Medulla oblongata (tissue), 1 donor: ENCODE measurements around the gene ABL2.

ENCODE experiments used
- DNase-seq: peaks from one replicate; pipeline ENCODE4 v3.0.0-alpha.2; 2015; ENCODE audit errors: extremely low spot score

Gene ABL2

DNA sequence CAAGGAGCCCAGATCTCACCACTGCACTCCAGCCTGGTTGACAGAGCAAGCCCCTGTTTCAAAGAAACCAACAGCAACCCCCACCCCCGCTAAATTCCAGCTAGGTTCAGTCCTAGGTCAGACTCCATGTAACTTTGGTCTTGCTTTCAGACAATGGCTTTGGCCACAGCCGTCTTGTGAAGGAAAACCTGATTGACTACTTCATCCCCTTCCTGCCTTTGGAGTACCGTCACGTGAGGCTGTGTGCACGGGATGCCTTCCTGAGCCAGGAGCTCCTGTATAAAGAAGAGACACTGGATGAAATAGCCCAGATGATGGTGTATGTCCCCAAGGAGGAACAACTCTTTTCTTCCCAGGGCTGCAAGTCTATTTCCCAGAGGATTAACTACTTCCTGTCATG lies 134.7 kb downstream of the ABL2 start:
- no peak for DNase-seq

DNA sequence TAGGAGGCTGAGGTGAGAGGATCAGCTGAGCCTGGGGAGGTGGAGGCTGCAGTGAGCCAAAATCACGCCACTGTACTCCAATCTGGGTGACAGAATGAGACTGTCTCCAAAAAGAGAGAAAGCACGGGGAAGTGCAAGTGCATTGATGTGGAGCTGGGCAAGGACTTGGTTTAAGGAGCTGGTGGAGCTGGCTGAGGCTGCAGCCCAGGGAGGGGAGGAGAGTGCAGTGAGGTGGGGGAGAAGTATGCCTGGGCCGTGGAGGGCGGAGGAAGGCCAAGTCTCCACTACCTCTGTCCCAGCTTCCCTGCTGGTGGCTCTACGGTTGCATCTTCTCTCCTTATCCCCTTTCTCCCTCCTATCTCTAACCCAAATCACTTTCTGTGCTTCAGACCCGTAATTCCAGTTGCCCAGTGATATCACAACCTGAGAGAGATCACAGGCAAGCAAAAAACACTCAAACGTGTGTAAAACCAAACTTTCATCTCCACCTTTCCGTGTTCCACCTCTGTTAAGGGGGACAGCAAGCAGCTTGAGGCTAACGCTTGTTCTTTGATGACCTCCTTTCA lies 136.5 kb downstream of the ABL2 start:
- DNase-seq, result no peak

DNA sequence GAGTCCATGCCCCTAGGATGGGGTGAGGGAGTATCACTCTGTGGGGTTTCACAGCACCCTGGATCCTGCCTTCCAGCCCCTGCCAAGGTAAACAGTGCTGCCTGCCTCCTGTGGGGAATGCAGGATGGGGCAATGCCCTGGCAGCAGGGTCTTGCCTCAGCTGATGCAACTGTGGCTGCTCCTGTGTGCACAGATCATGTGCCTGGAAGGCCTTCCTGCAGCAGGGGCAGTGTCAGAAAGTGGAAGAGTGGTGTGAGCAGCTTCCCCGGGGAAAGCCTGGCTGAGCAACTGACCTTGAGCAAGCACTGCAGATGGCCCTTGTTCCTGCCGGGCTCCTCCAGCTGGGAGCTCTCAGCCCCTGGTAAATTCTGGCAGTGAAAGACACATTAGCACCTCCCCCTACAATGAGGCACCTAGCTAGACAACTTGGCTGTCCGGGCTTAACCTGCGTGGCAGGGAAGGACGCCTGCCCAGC lies 137.7 kb downstream of the ABL2 start:
- DNase-seq, result no peak

DNA sequence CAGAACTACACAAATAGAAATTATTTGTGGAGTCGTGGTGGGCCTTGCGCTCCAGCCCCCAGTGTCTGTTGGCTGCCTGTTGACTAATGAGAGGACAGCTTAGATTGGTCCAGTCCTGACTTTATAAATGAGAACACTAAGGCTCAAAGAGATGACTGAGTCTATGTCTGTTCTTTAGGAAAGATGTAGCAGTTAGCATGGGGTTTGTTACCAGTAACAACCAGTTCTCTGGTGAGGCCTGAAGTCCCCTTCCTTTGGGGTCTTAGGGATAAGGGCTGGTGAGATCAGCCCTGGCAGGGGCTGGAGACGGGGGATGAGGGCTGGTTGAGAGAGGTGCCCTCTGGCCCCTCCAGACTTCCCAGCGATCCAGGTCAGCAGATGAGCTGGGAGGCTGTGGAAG lies 138.6 kb downstream of the ABL2 start:
- DNase-seq, result no peak

DNA sequence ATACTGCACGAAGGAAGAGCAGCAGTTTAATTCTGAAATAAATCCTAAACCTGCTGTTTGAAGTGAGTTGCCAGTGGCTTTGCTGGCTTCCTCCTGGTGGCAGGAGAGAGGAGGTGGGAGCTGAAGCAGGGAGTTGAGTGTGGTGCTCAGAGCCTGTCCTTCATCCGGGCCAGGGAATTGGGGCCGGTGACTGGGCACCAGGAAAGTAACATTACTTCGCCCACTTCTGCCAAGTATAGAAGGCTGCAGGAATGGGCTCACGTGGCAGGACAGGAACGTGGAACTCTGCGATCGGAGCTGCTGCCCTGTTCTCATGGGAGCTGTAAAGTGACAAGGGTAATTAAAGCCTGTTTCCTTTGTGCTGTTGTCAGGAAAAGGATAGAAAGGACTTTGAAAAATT lies 139.0 kb downstream of the ABL2 start:
- no peak for DNase-seq

DNA sequence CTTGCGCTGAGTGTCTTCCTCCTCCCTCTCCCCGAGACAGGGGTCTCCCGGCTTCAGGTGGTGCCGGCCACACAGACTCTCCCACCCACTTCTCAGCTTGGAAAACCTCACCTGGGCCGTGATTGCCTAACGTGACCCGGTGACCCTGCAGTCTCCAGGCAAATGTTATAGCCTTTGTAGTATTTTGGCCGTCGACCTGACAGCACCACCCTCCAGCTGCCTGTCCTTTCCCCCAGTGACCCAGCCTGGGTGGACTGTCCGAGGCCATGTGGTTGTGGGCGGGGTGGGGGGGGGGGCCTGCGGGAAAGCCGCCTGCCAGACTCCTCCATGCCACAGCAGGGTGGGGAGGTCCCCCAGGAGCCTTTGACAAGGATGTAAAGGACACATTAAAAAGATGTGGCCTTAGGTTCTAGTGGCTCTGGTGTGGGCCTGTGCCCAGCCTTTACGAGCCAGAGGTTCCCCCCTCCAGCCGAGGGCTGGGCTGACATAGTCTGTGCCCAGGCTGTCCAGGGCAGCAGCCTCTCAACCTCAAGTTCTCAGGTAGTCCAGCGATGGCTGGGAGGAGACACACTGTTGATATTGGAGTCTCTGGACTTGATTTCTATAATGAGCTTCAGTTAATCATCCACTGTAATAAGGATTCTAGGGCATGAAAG lies 139.5 kb downstream of the ABL2 start:
- no peak for DNase-seq

DNA sequence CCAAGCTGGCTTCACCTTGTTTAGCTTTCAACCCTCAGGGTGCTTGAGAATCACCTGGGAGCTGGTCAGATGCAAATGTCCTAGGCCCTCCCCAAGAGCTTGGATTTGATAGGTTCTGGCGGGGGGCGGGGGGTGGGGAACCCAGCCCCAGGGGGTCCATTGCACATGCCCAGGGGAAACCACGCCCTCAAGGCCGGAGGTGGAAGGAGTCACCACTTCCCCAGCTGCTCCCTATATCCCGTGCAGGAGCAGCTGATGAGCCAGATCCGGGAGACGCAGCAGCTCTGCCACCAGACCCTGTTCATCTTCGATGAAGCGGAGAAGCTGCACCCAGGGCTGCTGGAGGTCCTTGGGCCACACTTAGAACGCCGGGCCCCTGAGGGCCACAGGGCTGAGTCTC lies 141.8 kb downstream of the ABL2 start:
- DNase-seq, result no peak

DNA sequence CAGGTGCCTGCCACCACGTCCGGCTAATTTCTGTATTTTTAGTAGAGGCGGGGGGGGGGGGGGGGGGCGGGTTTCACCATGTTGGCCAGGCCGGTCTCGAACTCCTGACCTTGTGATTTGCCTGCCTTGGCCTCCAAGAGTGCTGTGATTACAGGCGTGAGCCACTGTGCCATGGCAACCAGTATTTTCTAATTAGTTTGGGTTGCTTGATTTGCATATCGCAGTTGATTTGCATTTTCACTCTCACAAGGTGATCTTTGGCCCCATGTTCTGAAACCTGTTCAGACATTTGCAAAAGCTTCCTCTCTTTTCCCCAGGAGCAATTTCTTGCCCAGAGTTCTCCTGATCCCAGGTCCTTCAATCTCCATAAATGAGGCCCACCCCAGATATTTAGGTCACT lies 145.9 kb downstream of the ABL2 start:
- DNase-seq, result no peak

DNA sequence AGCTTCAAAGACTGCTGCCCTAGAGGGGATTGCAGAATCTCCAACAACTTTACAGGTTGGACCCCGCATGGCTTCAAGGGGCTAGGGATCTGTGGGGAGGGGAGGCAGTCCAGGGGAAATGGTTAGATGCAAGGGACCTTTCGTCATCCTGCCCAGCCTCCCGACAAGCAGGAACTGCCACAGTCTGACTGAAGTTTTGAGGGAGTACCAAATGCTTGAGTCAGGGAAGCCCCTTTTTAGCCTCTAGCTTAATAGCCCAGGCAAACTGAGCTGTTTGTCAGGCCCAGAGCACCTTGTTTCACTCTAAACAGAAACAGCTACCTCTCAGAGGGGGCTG lies 146.5 kb downstream of the ABL2 start:
- no peak for DNase-seq

DNA sequence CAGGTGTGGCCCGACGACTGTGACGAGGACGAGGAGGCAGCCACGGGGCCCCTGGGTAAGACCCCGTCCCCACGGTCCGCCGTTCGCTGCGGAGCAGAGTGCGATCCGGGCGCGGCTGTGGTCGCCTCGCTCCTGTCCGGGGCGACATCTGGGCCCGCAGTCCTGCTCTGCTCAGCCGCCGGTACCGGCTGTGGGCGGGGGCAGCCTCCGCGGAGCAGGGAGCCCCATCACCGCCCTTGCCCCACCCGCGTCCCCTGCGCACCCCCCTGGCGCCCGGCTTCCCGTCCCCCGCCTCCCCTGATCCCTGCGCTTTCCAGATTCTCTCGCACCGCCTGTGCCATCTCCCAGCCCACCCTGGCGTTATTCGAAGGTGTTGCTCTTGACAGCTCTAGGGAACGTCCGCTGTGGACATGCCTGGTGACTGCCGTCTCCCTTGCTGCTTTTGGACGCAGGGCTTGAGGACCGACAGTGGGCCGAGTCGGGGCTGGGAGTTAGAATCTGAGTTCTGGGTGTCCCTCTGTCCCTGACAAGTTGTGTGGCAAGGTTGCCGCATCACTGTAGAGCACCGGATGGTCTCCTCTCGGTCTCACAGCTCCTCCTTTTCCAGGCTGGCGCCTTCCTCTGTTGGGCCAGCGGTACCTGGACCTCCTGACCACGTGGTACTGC lies 147.0 kb downstream of the ABL2 start:
- DNase-seq, result peak; percentile 44

DNA sequence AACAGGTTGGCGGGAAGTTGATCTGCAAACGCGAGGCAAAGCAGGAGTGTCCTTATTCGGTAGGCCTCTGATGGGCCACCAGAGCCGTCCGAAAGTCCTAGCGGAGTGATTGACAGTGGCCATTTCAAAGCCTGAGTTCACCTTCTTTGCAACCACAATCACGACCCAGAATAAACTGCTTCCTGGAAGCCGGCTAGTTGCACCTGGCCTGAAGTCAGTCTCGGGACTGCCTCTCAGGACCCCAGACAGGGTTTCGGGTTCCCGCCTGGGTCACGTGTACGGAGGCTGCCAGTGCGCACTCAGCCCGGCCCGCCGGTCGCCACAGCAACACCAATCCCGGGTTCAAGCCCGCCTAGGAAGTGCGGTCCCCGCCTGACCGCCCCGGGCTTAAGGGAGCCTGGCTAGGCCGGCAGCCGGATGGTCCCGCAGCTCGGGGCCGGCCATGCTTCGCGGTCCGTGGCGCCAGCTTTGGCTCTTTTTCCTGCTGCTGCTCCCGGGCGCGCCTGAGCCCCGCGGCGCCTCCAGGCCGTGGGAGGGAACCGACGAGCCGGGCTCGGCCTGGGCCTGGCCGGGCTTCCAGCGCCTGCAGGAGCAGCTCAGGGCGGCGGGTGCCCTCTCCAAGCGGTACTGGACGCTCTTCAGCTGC lies 147.7 kb downstream of the ABL2 start, which contains the start of gene TOR3A:
Gene TOR3A (plus strand): TSS at position 384 of the 646 bp plus-strand sequence. CDS start 59 bp downstream, at position 443.
- DNase-seq, result peak; percentile 93

DNA sequence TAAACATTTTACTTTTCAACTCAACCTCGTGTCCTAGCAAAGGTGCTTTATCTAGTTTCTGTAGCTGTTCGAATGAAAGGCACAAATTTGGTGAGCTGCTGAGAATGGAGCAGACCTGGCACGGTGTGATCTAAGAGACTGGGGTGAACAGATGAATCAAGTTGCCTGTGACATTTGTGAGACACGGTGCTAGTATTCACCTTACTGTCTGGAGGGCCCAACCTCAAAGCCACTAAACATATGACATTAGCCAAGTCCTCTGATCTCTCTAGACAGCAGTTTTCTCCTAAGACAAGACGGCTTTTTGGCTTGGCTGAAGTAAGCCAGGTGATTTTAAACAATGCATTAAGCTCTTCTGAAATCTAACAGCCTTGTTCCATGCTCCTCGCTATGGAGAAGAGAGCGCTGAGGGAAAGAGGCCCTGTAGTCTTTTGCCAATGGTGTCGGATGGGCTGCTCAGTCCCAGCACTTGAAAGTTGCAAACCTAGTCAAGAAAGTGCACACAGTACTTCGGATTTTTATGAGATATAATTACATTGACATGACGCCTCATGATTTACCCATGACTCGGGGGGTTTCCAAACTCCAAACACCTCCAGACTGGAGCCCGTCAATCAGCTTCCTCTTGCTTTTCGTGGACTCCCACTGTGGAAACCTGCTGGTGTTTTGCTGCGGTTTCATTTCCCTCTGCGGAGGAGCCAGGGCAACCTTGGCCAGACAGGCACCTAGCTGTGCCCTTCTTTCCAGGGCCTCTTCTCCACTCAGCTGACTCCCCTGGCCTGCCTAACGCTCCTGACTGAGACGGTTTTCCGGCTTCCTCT lies 148.4 kb downstream of the ABL2 start:
- no peak for DNase-seq

DNA sequence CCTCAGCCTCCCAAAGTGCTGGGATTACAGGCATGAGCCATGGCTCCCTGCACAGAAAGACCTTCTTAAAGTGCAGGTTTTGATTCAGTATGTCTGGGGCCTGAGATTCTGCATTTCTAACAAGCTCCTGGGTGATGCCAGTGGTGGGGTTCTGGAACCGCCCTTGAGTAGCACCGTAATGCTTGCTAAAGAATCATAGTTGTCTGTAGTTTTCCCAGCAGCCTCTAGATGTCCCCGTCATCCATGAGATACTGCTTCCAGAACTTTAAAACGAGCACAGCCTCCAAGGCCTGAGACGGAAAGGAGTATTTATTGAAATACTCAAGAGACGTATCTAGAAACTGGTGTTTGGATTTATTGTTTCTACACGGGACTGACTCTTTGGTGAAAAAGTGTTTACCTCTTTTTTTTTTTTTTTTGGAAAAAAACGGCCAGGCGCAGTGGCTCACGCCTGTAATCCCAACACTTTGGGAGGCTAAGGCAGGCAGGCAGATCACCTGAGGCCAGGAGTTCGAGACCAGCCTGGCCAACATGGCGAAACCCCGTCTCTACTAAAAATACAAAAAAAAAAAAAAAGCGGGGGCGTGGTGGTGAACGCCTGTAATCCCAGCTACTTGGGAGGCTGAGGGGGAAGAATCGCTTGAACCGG lies 150.2 kb downstream of the ABL2 start:
- peak; percentile 90 for DNase-seq

DNA sequence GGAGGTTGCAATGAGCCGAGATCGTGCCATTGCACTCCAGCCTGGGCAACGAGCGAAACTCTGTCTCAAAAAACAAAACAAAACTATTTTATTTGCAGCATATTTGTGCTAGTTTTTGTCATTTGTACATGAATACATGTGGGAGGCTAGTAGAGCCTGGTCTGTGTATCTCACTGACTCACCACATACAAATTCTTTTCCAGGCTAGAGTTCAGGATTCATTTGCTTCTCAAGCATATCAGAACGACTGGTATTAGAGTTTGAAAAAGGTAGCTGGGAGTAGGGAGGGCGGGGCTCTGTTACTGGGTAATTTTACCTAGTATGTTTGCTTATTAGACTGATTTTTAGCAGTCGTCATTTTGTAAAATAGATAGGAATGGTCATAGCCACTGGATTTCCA lies 152.1 kb downstream of the ABL2 start:
- DNase-seq, result no peak

DNA sequence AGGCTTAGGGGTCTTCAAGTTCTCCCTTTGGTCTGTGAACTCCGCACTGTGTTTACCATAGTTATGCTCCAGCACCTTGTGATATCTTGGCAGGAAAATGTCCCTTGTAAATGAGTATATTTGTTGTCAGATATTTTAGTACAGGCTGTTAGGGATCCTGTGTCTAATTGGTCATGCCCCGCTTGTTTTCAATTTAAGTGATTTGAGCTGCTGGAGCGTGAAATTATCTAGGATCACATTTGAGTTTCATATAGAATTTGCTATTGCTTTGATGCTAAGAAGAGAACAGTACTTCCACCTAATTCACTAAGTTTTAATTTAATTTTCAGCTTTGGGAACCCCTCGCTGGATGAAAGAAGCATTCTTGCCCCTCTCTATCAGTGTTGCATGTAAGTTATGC lies 163.0 kb downstream of the ABL2 start:
- no peak for DNase-seq

DNA sequence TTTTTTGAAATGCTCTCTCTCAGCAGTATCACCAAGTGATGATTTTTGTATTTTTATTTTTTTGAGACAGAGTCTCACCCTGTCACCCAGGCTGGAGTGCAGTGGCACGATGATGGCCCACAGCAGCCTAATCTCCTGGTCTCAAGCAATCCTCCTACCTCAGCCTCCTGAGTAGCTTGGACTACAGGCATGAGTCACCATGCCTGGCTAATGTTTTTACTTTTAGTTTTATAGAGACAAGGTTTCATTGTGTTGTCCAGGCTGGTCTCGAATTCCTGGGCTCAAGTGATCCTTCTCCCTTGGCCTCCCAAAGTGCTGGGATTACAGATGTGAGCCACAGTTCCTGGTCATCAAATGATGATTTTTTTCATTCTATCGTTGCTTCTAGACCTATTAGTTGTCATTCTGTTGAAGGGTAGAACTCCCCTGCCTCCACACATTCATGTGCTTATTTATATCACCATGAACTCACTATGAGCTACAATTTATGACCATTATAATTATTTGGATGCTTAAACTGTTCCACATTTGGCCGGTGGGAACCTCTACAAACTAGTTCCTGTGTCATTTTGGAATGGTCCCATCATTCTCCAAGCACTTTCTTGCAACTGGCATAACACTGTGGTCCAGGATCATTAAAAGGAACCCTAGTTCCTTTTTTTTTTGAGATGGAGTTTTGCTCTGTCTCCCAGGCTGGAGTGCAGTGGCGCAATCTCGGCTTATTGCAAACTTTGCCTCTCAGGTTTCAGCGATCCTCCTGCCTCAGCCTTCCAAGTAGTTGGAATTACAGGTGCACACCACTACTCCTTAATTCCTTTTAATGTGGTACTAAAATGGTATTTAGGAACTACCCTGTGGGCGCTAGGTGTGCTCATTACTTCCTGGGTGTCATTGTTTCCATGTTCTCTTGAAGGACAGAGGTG lies 167.9 kb downstream of the ABL2 start:
- DNase-seq, result no peak

DNA sequence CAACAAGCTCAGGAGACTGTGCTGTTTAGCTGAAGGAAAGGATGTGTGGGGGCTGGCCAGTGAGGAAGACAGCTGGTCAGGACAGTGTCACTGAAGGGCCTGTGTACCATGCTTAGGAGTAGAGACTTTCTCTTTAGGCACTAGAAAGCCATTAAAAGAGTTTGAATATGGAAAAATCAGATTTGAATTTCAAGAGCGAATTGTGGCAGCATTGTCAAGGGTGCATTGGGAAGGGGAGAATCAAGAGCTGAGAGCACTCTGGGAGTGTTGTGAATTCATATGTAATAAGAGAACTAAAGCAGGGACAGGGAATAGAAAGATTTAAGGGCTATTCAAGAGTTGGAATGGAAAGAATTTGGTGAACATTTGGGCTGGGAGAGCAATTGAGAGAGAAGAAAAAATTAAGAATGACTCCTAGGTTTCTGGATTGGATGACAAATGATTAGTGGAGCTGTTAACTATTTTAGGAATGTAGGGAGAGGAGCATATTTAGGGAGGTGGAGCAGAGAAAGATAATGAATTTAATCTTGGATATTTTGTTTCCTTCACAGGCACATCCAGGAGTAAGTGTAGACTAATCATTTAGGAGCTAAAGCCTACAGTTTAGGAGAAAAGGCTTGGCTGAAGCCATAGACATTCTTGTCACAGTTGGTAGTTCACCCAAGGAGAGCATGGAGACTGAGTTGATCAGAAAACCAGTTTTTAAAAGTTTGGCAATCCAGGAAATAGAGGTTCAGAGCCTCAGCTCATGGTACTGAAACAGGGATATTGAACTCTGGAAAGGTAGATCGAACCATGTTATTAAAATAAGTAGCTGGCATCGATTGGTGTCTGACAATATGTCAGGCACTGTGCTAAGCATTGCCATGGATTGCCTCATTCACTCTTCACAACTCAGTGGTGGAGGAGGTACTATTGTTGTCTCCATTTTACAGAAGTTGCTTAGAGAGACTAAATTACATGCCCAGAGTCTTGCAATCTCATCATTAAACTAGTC lies 170.7 kb downstream of the ABL2 start:
- no peak for DNase-seq

DNA sequence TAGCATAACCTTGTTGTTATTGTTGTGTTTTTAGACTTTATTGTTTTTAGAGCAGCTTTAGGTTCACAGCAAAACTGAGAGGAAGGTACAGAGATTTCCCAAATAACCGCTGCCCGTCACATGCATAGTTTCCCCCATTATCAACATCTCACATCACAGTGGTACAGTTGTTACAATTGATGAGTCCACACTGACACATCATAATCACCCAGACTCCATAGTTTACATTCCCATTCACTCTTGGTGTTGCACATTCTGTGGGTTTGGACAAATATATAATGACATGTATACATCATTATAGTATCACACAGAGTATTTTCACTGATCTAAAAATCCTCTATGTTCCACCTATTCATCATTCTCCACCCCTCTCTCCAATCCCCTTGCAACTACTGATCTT lies 173.5 kb downstream of the ABL2 start:
- DNase-seq, result no peak

DNA sequence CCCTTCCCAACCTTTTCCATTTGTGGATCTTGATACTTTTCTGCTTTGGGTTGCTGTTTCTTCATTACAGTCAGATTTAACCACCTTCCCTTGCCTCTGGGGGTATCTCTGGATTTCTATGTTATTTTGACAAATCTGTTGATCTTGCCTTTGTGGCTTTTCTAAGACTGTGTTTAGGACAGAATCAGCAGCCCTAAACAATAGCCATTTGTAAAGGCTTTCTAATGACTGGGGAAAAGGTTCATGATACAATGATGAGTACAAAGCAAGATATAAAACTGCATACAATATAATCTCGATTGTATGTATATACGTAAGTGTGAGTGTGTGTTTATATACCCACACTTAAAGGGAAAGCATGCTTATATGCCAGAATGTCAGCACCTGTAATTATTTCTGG lies 176.0 kb downstream of the ABL2 start:
- DNase-seq, result peak; percentile 24
